GM19035 (cell line): Measurements from ENCODE around the gene ZXDC.

Experiments used
- ATAC-seq: cut with Tn5 transposase; IDR thresholded peaks from one replicate; pipeline ENCODE4 v1.9.1; 2021; ENCODE audit not compliant: unreplicated experiment

Gene ZXDC

DNA sequence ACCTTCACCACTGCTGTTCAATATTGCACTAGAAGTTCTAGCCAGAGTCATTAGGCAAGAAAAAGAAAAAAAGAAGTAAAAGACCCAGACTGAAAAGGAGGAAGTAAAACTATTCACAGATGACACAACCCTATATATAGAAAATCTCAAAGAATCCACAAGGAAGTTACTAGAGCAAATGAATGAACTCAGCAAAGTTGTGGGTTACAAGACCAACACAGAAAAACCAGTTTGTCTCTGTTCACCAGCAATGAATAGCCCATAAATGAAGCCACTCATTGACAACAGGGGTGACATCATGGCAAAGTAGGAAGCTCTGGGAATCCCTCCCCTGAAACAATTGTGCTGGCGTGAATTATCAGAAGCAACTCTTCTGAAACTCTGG, 76.3 kb downstream of the ZXDC start:
- no peak for ATAC-seq

DNA sequence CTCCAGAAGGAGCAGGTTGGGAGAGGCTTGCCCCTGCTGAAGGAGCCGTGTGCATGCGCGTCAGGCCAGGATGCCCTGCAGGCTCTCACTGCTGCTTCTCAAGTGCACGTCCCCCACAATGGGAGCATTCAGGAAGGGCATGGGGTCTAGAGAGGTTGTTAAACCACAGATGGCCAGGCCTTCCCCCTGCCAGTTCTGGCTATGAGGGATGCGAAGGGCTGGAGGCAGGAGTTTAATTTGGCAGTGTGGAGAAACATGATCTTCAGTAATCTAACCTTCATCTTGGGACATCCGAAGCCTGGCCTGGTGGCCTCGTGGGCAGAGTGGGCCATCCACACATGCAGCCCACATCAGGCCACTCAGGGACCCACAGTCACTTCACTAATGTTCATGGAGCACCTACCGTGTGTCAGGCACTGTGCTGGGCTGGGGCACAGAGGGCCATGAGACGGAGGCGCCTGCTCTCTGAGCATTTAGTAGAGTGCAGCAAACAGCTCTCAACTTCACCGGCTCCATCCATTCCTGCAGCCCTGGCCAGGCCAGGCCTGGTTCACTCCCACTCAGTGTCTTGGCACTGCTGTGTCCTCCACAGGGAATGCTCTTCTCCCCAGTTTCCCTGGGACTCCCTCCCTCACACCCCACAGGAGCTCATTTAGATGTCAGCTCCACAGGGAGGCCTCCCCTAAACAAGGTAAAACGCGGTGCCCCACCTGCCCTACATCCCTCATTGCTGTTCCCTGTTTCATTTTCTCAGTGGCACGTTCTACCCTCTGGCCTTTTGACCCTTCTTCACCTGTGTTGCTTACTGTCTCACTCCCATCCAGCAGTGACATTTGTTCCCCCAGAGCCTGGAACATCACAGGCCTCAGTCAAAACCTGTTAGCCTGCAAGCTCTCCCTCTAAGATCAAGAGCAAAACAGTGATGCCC, 77.0 kb downstream of the ZXDC start:
- ATAC-seq = no peak

DNA sequence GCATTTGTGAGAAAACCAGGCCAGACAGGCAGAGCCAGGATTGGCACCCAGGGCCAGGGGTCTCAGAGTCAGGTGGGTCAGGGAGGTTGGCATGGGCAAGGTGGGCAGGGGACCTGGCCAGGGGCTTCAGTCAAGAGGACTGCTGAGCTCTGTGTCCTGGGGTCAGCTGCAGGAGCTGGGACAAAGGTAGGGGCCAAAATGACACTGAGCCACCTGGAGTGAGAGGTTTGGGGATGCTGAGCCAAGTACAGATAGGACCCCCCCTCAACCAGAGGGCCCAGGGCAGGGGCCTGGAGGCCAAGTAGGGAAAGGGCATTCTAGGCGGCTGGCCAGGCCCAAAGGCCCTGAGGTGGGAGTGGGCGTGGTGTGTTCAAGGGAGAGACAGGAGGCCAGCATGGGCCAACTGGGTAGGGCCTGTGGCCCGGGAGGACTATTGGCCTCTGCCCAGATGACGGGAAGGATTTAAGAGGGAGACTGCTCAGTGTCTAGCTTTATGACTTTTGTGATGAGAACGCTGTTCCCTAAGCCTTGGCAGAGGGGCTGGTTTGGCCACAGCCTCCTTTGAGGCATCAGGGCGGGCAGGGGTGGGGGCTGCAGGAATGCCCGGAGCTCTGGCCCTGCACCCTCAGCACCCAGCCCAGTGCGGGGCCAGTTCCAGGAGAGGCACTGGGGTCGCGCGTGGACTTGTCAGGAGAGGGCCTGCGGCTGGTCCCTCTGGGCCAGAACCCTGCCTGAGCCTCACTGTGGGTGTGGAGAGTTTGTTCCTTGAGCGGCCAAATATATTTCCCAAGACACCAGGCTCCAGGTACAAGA, 77.9 kb downstream of the ZXDC start:
- ATAC-seq = no peak

DNA sequence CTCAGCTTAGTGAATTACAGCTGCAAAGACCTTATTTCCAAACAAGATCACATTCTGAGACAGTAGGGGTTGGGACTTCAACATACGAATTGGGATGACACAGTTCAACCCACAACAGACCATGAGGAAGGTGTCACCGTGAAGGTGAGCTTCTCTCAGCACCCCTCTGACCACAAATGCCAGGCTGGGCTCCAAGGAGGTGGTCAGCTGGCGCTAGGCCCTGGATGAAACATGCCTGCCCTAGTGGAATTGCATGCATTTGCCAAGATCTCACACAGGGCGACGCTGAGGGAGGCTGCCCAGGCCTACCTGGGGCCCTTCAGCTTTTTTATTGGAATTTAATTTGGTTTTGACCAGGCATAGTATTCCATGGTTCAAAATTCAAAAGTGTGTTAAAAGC, 79.2 kb downstream of the ZXDC start:
- no peak for ATAC-seq

DNA sequence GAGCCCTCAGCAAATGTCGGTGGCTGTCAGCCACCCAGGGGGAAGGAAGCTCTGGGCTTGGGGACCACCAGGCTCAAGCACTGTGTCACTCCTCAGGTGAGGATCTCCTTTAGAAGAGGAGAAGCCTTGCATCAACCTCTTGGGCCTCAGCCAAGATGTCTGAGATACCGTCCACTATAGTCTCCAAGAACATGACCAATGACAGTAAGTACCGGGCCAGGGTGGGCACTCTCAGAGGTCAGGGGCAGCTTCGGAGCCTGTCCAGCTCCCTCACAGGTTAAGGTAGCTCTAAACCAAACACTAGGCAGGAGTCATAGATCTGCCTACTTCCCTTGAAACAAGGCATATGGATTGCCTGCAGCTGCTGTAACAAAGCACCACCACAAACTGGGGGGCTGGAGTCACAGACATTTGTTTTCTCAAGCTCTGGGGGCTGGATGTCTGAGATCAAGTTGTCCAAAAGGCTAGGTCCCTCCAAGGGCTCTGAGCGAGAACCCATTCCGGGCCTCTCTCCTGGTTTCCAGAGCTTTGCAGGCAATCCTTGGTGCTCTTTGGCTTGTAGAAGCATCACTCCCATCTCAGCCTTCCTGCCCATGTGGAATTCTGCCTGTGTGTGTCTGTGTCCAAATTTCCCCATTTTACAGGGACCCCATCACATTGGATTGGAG, 79.7 kb downstream of the ZXDC start:
- ATAC-seq = no peak

DNA sequence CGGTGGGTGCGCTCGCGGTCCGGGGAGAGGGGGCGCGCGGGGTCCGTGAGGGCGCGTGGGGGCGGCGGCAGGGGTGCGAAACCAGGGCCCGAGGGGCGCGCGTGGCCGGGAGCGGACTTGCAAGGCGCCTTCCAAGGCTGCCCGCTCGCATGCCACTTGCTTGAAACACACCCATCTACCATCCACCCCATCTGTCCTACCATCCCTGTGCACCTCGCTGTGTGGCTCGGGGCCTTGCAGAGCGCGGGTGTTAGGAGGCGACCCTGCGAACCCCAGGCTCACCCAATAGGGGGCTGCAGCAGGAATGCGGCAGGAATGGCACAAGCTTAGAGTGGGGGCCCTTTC, 80.7 kb downstream of the ZXDC start:
- ATAC-seq = no peak

DNA sequence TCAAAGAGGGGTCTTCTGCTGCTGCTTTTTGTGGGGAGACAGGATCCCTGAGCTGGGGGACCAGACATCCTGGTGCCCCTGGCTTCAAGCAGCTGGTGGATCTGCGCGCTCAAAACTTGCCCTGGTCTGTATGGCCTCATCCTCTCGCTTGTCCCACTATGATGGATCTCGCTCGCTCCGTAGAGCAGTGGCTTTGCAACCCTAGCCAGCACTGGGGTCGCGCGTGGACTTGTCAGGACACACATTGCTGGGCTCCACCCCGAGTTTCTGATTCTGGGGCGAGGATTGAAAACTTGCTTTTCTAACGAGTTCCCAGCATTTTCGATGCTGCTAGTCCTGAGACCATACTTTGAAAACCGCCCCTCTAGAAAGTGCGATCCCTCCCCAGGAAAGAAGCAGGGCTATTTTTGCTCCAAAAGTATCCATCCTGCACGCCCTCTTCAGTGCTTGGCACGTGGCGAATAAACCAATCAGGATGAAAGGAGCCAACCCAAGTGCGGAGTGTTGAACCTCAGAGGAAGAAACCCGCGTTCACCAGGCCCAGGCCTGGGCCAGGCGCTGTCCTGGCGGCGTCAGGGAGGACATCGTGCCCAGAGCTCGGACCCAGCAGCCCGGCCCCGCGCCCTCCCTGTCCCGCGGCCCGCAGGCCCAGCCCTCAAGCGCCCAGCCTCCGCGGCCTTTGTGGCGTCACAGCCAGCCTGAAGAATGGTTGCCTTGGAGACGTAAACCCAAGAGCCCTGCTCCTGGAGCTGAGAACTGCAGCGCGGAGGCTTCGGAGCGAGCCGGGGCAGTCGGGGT, 81.3 kb downstream of the ZXDC start, which contains the start of gene CFAP100:
TSS of gene CFAP100 (plus strand) at position 731 of the 798 bp plus-strand sequence. CDS start 1,092 bp downstream, outside the sequence.
- ATAC-seq = no peak

DNA sequence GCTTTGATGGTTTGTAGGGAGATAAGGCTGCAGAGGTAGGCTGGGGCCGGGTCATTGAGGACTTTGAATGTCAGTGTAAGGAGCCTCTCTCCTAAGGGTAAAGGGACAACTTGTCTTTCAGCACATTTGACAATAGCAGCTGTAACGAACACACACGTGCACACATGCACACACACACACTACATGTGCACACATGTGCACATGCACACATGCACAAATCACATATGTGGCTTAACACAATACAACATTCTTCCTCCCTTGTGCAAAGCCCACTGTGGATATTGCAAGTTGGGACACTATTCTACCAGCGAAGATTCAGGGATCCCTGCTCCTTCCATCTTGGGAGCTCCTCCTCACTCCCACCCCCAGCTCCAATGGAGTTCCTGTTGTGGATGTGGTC, 82.1 kb downstream of the ZXDC start:
- ATAC-seq = no peak

DNA sequence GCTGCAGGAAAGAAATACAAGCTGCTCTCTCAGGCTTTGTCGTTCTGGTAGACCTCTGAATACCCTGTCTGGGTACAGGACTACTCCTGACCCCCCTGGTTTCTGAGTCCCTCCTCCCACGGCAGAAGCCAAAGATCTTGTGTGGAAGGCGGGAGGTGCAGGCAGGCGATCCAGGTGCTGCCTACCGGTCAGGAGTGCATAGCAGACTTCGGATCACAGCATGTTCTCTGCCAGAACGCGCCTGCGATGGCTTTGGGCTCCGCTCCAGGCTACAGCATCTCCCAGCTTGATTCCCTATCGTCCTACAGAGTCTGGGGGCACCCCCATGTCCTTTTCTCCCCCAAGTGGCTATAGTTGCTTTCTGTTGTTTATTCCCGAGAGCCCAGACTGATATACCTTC, 83.4 kb downstream of the ZXDC start:
- no peak for ATAC-seq

DNA sequence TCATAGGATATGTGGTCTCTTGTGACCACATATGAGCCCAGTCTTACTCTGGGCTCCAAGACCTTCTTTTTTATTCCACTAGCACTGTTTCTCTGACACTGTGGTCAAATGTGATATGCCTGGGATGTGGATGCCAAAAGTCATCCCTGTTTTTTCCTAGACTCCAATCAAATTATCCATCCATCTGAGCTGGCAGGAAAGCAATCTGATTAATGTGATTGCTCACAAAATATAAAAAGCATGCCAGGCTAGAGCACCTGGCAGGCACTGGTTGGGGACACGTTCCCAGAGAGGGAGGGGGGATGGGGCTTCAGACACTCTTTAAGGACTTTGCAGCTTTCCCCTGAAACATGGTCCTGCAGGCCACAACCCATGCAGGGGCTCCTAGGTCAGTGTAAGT, 84.1 kb downstream of the ZXDC start:
- no peak for ATAC-seq

DNA sequence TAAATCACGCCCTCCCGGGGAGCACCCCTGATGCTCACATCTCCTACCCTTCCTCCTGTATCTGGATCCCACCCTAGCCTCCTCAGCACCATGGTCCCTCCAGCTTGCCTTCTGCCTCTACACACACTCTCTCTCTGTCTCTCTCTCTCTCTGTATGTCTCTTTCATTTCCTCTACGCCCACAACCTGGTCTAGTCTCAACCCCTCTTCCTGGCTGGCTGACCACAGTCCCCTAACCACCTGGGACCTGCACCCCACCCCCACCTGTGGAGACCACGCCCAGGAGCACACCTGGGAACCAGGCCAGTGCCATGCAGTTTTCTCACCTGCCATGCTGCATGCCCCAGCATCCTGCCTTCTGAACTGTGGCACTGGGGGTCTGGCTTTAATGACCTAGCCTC, 84.9 kb downstream of the ZXDC start:
- no peak for ATAC-seq

DNA sequence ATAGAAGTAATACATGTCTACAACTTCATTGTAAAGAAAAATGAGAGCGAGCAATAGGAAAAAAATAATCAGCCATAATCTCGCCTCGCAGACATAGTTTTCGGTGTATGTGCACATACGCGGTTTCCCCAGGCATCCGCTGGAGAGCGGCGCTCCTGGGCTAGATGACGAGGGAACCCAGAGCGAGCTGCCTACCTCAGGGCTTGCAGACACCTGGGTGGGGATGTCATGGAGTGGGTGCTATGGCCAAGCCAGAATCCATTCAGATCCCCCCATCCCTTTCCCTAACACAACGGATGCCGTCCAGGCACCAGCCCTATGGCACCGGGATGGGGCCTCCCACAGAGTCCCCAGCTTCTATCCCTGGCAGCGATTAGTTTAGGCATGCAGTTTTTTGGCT, 85.5 kb downstream of the ZXDC start:
- no peak for ATAC-seq

DNA sequence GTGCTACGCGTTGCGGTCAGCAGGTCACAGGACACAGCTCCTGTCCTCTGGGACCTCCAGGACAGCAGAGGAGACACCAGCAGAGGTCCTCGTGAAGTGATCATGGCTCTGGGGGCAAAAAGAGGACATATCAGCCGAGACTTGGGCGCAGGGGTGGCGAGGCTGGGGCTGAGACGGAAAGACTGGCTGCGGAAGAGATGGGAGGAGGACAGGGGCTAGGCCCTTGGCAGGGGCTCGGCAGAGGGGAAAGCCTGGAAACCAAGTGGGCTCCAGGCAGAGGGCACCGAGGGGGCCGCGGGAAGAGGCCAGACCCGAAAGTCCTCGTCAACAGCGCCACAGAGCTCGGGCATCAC, 85.9 kb downstream of the ZXDC start:
- ATAC-seq = no peak

DNA sequence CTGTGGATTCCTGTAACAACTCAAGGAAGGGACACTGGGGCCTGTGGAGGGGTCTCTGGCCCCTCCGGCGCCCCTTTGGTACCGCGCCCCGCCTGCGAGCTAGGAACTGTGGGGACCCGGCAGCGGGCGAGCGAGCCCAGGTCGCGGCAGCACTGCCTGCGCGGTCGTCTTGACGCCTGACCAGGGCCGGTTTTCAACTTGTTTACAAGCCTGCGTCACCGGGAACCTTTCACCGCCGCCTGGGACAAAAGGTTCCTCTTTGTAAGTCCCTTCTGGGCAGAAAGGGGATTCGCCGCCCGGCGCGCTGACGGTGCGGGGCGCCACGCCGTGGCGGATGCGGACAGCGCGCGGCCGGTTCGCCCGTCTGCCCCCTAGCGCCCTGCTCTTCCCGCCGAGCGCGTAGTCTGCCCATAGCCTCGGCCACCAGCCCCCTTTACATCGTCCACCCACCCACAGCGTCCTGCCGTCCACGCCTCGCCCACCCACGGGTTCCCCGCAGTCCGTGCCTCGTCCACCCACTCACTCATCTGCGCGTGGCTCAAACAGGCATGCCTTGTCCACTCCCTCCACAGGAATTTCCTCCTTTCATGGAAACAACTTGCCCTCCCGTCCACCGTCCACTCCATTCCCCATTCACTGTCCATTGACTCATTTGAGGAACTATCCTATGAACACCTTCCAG, 86.4 kb downstream of the ZXDC start:
- peak; percentile 69 for ATAC-seq
